Transverse colon (tissue), 3 donors: Measurements from ENCODE around the gene E2F4.

Source experiments
- POLR2A ChIP-seq: fragments of 450-650 bp; IDR thresholded peaks from one replicate; pipeline ENCODE4 v1.6.1; 2016; ENCODE audit warnings: antibody characterized with exemption, mild to moderate bottlenecking, moderate library complexity
- TF ChIP-seq, protein P1 (sequence below), 5 experiments: fragments of 200-600 bp in 3 of 5; fragments of 450-650 bp in 2 of 5; sonication (generic) in 3 of 5; IDR thresholded peaks; 1 replicate in 2 of 5; 2 replicates in 3 of 5; pipeline ENCODE4 v1.5.1; 2016 to 2017; ENCODE audit warnings: antibody characterized with exemption in 5 of 5, inconsistent platforms in 3 of 5, mild to moderate bottlenecking in 2 of 5, moderate library complexity in 1 of 5

DNA sequence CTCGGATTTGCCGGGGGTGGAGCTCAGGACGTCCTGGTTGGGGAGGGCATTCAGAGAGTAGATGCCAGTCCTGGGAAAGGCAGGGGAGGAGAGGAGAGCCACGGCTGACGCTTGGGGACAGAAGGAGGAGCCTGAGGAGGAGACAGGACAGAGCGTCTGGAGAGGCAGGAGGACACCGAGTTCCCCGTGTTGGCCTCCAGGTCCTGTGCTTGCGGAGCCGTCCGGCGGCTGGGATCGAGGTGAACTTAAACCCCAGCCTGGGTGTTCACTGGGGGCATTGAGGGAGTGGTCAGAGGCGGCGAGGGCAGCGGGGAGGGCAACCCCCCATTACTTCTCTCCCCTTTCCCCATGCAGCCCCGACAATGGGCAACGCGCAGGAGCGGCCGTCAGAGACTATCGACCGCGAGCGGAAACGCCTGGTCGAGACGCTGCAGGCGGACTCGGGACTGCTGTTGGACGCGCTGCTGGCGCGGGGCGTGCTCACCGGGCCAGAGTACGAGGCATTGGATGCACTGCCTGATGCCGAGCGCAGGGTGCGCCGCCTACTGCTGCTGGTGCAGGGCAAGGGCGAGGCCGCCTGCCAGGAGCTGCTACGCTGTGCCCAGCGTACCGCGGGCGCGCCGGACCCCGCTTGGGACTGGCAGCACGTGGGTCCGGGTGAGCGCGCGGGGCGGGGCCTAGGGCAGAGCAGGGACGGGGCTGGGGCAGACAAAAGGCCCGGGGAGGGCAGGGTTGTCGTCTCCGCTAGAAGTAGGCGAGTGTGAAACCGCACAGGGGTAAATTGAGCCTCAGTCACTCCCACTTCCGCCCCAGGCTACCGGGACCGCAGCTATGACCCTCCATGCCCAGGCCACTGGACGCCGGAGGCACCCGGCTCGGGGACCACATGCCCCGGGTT lies 17.9 kb upstream of the E2F4 start:
- TF ChIP-seq, protein P1, sequence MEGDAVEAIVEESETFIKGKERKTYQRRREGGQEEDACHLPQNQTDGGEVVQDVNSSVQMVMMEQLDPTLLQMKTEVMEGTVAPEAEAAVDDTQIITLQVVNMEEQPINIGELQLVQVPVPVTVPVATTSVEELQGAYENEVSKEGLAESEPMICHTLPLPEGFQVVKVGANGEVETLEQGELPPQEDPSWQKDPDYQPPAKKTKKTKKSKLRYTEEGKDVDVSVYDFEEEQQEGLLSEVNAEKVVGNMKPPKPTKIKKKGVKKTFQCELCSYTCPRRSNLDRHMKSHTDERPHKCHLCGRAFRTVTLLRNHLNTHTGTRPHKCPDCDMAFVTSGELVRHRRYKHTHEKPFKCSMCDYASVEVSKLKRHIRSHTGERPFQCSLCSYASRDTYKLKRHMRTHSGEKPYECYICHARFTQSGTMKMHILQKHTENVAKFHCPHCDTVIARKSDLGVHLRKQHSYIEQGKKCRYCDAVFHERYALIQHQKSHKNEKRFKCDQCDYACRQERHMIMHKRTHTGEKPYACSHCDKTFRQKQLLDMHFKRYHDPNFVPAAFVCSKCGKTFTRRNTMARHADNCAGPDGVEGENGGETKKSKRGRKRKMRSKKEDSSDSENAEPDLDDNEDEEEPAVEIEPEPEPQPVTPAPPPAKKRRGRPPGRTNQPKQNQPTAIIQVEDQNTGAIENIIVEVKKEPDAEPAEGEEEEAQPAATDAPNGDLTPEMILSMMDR (IDR thresholded peaks at IDR 0.05) = peak in 4 of 5 experiments; percentile 8 to 30 (median 21)
- peak; percentile 96 for TF ChIP-seq POLR2A
